Skeletal muscle satellite cell (primary cell): ENCODE measurements around the gene CCNL2.

ENCODE experiments used
- H3K27me3 ChIP-seq: 2 replicates; pipeline ENCODE4 v1.7.0; 2013; ENCODE audit warnings: low read length; ENCODE audit not compliant: control insufficient read depth, insufficient read depth
- H3K36me3 ChIP-seq: 2 replicates; pipeline ENCODE4 v1.7.0; 2013; ENCODE audit warnings: mild to moderate bottlenecking, control low read depth, low read length; ENCODE audit not compliant: insufficient read depth
- H3K4me1 ChIP-seq: 2 replicates; pipeline ENCODE4 v1.7.0; 2013; ENCODE audit warnings: low read length; ENCODE audit not compliant: control insufficient read depth, insufficient read depth
- H3K4me2 ChIP-seq: 2 replicates; pipeline ENCODE4 v1.7.0; 2013; ENCODE audit warnings: mild to moderate bottlenecking, low read length
- H3K4me3 ChIP-seq: 2 replicates; pipeline ENCODE4 v1.7.0; 2013; ENCODE audit warnings: low read length
- H3K9ac ChIP-seq: 2 replicates; pipeline ENCODE4 v1.7.0; 2013; ENCODE audit warnings: mild to moderate bottlenecking, low read depth, low read length, moderate library complexity
- H3K9me3 ChIP-seq: replicated peaks from 2 replicates; pipeline ENCODE4 v1.7.0; 2013; ENCODE audit warnings: mild to moderate bottlenecking, control low read depth, low read length

CCNL2 gene

DNA sequence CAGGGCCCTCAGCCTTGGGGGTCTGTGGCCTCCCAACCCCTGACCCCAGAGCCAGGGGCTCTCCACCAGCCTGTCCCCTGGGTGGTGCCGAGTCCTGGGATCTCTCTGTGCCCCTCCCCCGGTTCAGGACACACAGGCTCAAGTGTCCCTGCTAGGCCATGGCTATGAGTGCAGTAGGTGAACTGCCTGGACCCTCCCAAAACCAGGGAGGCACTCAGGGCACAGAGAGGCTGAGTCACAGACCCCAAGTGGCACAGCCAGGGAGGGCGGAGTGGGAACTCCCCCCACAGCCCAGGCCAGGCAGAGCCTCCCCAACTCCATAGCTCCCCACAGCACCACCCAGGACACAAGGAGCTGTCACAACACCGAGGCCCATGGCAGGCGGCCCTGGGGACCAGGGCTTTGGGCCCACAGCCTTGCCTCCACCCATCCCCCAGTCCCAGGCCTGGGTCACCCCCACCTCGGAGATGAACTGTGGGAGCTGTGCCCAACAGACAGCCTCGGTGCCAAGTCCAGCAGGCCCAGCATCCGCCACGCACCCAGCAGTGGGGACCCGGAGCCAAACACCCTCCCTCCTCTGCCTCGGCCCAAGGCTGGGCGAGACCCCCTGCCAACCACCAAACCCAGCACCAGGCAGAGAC, 53.2 kb downstream of the CCNL2 start:
- Histone ChIP-seq H3K27me3 (no peaks in the 10 kb centered on the region), H3K4me3 (peak overlapping the region; percentile 79)

DNA sequence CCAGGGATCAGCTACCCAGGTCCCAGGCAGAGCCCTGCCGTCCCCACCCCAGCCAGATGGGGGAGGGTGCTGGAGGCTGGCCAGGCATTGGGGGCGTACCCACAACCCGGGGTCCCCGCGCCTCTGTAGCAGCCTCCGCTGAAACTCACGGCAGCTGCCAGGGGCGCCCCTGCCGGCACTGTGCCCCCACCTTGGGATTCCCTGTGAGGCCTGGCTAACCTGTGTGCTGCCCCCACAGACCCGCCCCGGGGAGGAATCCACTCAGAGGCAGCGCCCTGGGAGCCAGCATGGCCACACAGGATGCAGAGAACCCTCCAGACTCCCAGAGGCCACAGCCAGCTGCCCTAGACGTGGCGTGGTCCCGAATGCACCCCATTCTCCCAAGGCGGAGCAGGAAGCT, 53.8 kb downstream of the CCNL2 start:
- peak overlapping the region; percentile 81 for H3K9ac ChIP-seq
- no peaks in the 10 kb centered on the region for H3K27me3 ChIP-seq
- peaks cover 20% of the 10 kb centered on the region for H3K36me3 ChIP-seq
- H3K4me3 ChIP-seq: peak overlapping the region; percentile 79
- peak overlapping the region; percentile 87 for H3K4me2 ChIP-seq
- no peaks in the 10 kb centered on the region for H3K9me3 ChIP-seq
- peaks cover 40% of the 10 kb centered on the region for H3K4me1 ChIP-seq

More for the DNA sequence above, 53.2 kb downstream of the CCNL2 start:
- H3K4me1 ChIP-seq: peaks cover 40% of the 10 kb centered on the region
- no peaks in the 10 kb centered on the region for H3K9me3 ChIP-seq
- peaks cover 14% of the 10 kb centered on the region for H3K36me3 ChIP-seq
- peak overlapping the region; percentile 81 for H3K9ac ChIP-seq
- H3K4me2 ChIP-seq: peak overlapping the region; percentile 87

DNA sequence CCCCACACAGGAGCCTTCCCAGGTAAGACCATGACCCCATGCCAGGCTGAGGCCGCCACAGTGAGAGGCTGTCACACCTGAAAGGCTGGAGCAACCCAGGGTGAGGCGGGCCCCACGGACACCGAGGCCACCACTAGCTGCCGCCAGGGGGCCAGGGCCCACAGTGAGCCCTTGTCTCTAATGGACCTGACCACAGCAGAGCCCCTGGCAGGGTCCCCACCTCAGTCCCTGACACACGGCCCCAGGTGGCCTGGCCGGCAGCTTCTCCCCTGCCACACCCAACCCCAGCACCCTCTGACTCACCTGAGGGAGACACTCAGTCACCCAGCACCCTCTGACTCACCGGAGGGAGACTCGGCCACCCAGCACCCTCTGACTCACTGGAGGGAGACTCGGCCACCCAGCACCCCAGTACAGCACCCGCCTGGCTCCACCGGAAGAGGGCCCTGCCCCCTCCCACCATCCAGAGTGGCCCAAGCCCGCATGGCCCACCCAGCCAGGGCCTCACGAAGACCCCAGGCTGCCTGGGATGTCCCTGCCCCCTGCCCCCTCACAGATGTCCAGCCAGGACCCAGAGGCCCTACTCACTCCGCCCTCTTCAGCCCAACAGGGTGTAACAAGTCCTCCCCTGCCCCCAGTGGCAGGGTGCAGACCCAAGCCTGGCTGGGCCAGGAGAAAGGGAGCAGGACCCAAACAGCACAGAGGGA, 54.3 kb downstream of the CCNL2 start:
- H3K36me3 ChIP-seq: peaks cover 24% of the 10 kb centered on the region
- H3K9ac ChIP-seq: peak overlapping the region; percentile 81
- H3K4me2 ChIP-seq: peak overlapping the region; percentile 87
- peak overlapping the region; percentile 79 for H3K4me3 ChIP-seq
- H3K4me1 ChIP-seq: peaks cover 40% of the 10 kb centered on the region
- no peaks in the 10 kb centered on the region for H3K27me3 ChIP-seq
- no peaks in the 10 kb centered on the region for H3K9me3 ChIP-seq

DNA sequence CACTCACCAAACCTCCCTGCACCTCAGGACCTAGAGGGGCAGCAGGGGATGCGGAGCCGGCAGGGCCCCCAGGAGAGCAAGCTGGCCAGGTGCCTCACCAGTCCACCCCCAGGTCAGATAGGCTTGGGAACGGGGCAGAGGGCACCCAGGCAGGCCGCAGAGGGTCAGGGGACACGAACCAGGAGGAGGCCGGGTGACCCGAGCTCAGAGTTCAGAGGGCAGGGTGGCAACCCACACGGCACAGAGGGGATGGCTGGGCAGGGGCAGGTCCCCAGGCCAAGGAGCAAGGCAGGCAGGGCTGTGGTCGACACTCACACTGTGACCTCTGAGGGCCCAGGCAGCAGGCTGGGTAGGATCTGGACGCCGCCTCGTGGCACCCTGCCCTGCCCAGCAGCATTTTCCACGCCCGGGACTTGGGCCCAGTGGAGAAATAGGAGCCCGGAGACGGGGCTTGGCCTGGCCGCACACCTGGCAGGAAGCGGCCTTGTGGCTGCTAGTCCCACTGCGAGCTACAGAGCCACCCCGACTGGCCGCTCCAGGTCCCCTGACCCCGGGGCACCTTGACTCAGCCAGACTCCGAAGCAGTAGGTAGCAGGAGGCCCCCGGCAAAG, 55.2 kb downstream of the CCNL2 start:
- H3K4me3 ChIP-seq: peak overlapping the region; percentile 79
- H3K9ac ChIP-seq: peak overlapping the region; percentile 81
- H3K4me2 ChIP-seq: peak overlapping the region; percentile 87
- peaks cover 40% of the 10 kb centered on the region for H3K4me1 ChIP-seq
- peaks cover 30% of the 10 kb centered on the region for H3K36me3 ChIP-seq
- H3K27me3 ChIP-seq: no peaks in the 10 kb centered on the region
- H3K9me3 ChIP-seq: no peaks in the 10 kb centered on the region

DNA sequence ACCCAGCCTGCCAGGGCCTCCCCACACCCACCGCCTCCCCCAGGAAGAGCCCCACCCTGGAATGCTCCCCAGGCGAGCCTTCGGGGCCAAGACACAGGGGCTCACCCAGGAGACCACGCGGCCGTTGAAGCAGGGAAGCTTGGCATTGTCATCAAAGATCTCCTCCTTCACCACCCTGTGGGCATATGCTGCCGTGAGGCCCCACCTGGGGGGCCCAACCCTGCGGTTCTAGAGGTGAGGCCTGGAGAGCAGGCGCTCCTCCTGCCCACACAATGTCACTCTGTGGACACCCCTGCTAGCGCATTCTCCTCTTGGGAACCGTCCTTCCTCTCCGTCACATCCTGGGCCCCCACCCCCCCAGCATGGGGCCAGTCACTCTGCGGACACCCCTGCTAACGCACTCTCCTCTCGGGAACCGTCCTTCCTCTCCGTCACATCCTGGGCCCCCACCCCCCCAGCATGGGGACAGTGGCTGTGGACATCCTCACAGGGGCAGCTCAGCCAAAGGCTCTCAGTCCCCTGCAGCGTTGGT, 56.5 kb downstream of the CCNL2 start:
- H3K4me1 ChIP-seq: peaks cover 40% of the 10 kb centered on the region
- no peak overlapping the region for H3K4me2 ChIP-seq
- H3K36me3 ChIP-seq: peaks cover 38% of the 10 kb centered on the region
- H3K9ac ChIP-seq: no peak overlapping the region
- H3K4me3 ChIP-seq: no peak overlapping the region
- no peaks in the 10 kb centered on the region for H3K9me3 ChIP-seq
- H3K27me3 ChIP-seq: no peaks in the 10 kb centered on the region

DNA sequence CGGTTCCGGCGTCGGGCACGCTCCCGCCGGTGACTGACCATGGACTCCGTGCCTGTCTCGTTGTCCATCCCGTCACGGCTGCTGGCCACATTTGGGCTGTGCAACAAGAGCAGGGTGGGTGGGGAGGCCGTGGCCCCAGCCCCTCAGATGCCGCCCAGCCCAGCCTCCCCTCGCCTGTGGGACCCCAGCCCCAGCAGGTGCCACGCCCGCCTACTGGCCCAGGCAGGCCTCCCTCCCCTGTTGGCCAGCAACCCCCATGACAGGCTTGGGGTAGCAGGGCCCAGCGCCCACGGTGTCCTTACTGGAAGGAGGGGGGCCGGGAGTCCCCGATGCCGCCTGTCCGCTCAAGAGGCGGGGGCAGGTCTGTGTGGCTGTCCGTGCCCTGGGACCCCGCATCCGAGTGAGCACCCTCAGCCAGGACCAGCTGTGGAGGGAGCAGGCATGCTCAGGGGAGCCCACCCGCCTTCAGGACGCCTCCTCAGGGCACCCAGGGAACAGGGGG, 57.0 kb downstream of the CCNL2 start:
- H3K27me3 ChIP-seq: no peaks in the 10 kb centered on the region
- H3K4me1 ChIP-seq: peaks cover 36% of the 10 kb centered on the region
- no peak overlapping the region for H3K9ac ChIP-seq
- H3K36me3 ChIP-seq: peaks cover 40% of the 10 kb centered on the region
- no peak overlapping the region for H3K4me3 ChIP-seq
- no peak overlapping the region for H3K4me2 ChIP-seq
- H3K9me3 ChIP-seq: no peaks in the 10 kb centered on the region

DNA sequence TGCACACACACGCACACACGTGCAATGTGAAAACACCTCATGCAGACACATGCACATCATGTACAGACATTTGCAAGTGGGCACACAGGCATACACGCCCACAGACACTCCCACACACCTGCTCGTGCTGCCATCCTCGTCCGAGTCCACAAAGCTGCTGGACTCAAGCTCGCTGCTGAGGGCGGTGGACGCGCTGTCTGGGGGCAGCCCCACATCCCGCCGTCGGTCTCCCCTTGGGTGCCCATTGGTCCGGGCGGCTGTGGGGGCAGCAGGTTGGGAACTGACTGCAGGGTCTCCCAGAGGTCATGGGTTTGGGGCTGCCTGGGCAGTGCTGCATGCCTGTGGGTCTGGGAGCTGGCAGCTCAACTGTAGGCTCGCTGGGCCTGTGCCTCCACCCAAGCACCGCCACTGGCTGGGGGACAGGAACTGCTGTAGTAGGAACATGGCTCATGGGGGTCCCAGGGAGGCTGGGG, 57.5 kb downstream of the CCNL2 start:
- H3K4me3 ChIP-seq: no peak overlapping the region
- peaks cover 44% of the 10 kb centered on the region for H3K36me3 ChIP-seq
- no peaks in the 10 kb centered on the region for H3K9me3 ChIP-seq
- H3K4me2 ChIP-seq: no peak overlapping the region
- H3K27me3 ChIP-seq: no peaks in the 10 kb centered on the region
- no peak overlapping the region for H3K9ac ChIP-seq
- peaks cover 31% of the 10 kb centered on the region for H3K4me1 ChIP-seq

DNA sequence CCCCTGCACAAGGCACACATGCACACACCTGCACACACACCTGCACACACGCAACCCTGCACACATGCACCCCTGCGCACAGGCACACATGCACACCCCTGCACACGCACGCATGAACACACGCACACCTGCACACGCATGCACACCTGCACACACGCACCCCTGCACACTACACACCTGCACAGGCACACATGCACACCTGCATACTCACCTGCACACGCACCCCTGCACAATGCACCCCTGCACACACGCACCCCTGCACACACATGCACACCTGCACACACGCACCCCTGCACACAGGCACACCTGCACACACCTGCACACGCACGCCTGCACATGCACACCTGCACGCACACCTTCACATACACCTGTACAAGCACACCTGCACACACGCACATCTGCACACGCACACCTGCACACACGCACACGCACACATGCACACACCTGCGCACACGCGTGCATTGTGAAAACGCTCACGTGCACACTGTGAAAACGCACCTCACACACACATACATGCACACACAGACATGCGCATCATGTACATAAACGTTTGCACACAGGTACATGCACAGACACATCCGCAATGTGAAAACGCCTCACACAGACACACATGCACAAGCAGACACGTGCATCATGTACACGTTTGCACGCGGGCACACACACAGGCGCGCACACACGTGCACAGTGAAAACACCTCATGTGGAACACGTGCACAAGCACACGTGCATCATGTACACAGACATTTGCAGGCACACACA, 58.2 kb downstream of the CCNL2 start:
- Histone ChIP-seq H3K36me3 (peaks cover 47% of the 10 kb centered on the region), H3K4me2 (no peak overlapping the region), H3K4me3 (no peak overlapping the region), H3K9ac (no peak overlapping the region), H3K27me3 (no peaks in the 10 kb centered on the region), H3K4me1 (peaks cover 25% of the 10 kb centered on the region), H3K9me3 (no peaks in the 10 kb centered on the region)

DNA sequence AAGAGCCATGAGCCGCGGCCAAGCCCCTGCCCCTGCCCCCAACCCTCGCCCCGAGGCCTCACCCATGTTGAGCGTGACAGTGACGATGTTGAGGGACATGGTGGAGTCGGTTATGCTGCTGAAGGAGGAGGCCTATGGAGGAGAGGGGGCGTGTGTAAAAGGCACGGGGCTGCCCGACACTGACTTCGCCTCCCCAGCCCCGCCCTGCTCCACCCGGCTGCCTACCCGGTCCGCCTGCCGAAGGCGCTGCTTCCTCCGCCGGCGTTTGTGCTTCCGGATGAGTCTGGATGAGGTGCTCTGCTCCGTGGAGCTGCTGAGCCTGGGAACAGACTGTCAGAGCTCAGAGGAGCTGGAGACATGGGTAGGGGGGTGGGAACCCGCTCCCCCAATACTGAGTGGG, 59.0 kb downstream of the CCNL2 start:
- peaks cover 17% of the 10 kb centered on the region for H3K4me1 ChIP-seq
- H3K4me2 ChIP-seq: no peak overlapping the region
- H3K36me3 ChIP-seq: peaks cover 49% of the 10 kb centered on the region
- H3K4me3 ChIP-seq: no peak overlapping the region
- no peaks in the 10 kb centered on the region for H3K27me3 ChIP-seq
- no peaks in the 10 kb centered on the region for H3K9me3 ChIP-seq
- no peak overlapping the region for H3K9ac ChIP-seq

DNA sequence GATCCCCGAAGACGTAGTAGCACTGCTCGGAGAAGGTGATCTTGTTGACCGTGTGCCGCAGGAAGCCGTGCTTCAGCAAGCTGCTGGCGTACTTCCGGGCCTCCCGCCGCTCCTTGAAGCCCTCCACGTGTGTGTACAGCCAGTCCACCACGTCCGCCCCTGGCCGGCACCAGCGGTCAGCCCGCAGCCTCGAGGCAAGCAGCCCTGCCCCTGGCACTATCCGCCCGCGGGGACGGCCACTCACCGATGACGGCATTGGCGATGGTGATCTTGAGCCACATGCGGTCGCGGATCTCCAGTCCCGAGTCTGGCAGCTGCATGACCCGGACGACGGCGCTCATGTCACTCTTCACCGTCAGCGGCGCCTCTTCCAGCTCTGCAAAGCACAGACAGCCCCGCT, 60.9 kb downstream of the CCNL2 start:
- Histone ChIP-seq H3K4me3 (no peak overlapping the region), H3K9ac (no peak overlapping the region), H3K4me1 (no peaks in the 10 kb centered on the region), H3K27me3 (no peaks in the 10 kb centered on the region), H3K9me3 (no peaks in the 10 kb centered on the region), H3K4me2 (no peak overlapping the region), H3K36me3 (peaks cover 60% of the 10 kb centered on the region)

DNA sequence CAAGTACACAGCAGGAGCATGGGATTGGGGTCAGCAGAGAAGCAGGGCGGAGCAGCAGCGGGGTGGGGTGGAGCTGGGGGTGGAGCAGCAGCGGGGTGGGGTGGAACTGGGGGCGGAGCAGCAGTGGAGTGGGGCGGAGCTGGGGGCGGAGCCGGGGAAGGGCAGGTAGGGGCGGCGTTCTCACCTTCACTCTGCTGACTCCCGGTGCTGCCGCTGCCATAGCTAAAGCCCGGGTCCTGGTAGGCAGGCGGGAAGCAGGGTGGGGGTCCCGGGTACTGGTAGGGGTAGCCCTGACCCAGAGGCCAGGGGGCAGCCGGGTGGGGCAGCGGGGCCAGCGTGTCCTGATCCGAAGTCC, 61.4 kb downstream of the CCNL2 start:
- H3K4me2 ChIP-seq: no peak overlapping the region
- H3K36me3 ChIP-seq: peaks cover 60% of the 10 kb centered on the region
- H3K4me3 ChIP-seq: no peak overlapping the region
- H3K9me3 ChIP-seq: no peaks in the 10 kb centered on the region
- no peaks in the 10 kb centered on the region for H3K4me1 ChIP-seq
- no peaks in the 10 kb centered on the region for H3K27me3 ChIP-seq
- H3K9ac ChIP-seq: no peak overlapping the region
